Activated CD4-positive, CD25-positive, alpha-beta regulatory T cell treated with anti-CD3 and anti-CD28 coated beads, Interleukin-2, amount 50 U/mL, for 16 hours (primary cell): Measurements from ENCODE around the gene MKS1.
A peak's percentile ranks its signal among the peaks of the same experiment; 100 is the strongest.

Source experiments
- DNase-seq: peaks from one replicate; pipeline ENCODE4 v3.0.0-alpha.2; 2020; ENCODE audit warnings: low read depth, low spot score

Gene MKS1

GRCh38 chr17:58219007-58219788, at the start of gene MKS1:
MKS1 (minus strand) TSS chr17:58219255; CDS start chr17:58219230, 25 bp downstream.
- DNase-seq, result peak; percentile 88

- DNase-seq, result no peak
Measured at GRCh38 chr17:58268326-58268725, 49.3 kb upstream of the MKS1 start.

DNA sequence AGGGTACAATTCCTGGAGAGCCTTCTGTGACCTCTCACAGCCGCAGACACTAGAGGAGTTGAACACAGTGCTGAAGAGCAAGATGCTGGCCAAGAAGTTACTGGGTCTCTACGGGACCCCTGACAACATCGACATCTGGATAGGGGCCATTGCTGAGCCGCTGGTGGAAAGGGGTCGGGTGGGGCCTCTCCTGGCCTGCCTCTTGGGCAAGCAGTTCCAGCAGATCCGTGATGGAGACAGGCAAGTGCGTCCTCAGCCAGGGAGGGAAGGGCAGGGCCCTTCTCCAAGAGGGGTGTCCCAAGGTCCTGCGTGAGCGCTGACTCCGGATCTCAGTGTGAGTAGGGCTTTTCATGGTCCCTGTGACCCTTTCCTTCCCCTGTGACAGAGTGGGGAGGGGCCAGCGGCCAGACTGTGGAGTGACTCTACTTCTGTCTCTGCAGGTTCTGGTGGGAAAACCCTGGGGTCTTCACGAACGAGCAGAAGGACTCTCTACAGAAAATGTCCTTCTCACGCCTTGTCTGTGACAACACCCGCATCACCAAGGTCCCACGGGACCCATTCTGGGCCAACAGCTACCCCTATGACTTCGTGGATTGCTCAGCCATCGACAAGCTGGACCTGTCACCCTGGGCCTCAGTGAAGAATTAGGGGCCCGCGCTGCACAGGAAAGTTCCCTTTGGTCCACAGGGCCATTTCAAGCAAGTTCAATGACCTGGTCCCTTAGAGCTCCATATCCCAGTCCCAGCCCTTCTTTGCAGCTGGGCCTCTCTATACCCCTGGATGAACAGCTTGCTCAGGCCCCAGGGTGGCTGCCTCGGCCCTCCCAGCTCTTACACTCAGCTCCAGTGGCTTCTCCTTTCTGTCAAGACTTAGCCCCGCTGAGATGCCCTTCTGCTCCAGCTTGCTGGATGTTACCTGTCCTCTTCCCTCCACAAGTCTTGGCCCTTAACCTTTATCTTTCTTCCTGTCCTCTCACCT, 48.6 kb upstream of the MKS1 start:
- DNase-seq, result no peak

GRCh38 chr17:58265902-58266875, 47.1 kb upstream of the MKS1 start:
- DNase-seq, result no peak

DNA sequence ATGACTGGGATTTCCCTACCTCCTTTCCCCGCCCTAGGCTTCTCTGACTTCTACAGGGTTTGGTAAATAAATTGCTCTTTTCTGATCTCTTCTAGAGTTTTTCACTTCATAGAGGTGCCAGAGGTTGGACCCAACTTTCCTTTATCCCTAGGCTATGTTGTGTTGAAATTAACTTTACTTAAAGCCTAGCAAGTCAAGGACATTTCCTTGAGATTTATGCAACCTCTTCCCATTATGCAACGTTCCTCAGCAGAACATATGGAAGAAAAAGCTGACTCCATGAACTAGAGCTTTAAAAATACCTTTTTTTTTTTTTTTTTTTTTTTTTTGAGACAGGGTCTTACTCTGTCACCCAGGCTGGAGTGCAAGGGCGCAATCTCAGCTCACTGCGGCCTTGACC, 46.2 kb upstream of the MKS1 start:
- DNase-seq, result no peak

DNA sequence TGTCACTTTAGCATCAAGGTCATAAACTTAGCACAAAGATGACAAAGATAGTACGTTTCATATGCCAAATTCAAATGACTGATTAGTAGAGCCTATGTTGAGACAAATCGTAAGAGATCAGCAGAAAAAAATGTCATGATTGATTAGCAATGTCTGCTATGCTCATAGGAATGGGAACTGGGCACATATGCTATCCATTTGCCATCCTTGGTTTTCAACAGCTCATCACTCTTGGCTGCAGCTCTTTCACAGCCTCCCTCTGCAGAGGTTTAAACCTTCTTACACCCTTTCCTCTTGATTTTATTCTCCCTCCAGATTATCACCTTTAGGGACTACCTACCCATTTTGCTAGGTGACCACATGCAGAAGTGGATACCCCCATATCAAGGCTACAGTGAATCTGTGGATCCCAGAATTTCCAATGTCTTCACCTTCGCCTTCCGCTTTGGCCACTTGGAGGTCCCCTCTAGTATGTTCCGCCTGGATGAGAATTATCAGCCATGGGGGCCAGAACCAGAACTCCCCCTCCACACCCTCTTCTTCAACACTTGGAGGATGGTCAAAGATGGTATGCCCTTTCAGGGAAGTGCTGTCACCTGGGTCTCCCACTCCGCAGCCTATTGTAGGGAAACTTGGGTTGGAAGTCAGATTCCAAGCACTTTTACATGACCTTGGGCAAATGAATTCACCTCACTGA, 45.5 kb upstream of the MKS1 start:
- no peak for DNase-seq

GRCh38 chr17:58263773-58264172, 44.7 kb upstream of the MKS1 start:
- DNase-seq, result no peak

DNA sequence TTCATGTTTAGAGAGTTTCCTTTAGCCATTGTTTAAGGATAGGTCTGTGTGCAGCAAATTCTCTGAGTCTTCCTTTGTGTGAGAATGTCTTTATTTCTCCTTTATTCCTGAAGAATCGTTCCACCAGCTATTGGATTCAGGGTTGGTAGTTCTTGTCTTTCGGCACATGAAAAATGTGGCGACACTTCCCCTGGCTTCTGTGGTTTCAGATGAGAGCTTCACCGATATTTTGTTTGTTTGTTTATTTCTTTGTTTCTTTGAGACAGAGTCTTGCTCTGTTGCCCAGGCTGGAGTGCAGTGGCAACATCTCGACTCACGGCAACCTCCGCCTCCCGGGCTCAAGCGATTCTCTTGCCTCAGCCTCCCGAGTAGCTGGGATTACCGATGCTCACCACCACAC, 43.1 kb upstream of the MKS1 start:
- no peak for DNase-seq

- DNase-seq, result no peak
Measured at GRCh38 chr17:58254803-58255202, 35.7 kb upstream of the MKS1 start.

DNA sequence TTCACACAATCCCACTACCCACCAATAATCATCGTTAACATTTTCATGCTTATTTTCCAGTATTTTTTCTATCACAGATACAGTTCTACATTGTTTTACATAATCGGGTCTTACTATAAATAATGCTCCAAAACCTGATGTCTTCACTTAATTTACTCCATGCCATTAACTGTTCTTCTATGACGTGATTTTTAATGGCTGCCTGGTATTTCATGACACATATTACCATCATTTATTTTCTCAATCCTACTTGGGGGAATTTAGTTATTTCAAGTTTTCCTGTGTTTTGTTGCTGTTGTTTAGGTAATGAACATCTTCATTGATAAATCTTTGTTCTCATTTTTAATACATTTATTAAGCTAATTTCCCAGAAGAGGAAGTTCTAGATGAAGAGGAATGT, 34.0 kb upstream of the MKS1 start:
- no peak for DNase-seq

DNA sequence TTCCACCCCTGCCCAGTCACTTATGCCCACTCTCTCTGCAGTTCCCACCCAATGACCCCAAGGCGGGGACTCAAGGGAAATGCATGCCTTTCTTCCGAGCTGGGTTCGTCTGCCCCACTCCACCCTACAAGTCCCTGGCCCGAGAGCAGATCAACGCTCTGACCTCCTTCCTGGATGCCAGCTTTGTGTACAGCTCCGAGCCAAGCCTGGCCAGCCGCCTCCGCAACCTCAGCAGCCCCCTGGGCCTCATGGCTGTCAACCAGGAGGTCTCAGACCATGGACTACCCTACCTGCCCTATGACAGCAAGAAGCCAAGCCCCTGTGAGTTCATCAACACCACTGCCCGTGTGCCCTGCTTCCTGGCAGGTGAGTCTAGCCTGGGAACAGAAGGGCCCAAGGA, 33.1 kb upstream of the MKS1 start:
- DNase-seq, result no peak

GRCh38 chr17:58250344-58251011, 31.4 kb upstream of the MKS1 start:
- DNase-seq, result no peak

DNA sequence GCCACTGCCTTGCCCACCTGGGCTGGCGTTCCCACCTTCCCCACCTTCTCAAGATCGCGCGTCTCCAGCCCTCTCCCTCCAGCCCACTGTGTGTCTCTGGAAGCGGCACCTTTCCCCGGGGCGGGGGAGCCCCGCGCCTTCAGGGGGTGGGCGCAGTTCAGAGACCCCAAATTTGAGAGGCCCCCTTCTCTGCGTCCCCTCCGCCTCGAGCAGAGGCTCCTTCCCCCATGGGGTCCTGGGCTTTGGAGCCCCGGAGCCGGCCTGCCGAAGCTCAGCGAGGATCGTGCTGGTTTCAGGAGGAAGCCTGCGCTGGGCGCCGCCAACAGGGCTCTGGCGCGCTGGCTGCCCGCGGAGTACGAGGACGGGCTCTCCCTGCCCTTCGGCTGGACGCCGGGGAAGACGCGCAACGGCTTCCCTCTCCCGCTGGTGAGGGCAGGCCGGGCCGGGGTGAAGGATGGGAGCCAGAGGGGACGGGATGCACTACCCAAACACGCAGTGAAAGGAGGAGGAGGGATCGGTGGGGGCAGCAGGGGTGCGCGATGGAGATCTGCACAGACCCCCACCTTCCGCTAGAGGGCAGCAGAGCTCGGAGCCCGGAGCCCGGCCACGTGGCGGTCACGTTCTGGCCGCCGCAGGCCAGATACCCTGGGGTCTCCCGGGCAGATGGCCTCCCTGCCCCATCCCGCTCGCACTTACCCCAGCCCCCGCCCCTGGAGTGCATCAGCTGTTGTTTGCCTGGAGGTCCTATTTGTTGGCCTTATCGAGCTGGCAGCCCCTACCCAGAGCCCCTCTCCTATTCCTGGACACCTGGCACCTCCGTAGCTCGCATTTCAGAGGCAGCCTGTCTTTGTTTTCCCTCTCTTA, 30.4 kb upstream of the MKS1 start:
- peak; percentile 56 for DNase-seq

DNA sequence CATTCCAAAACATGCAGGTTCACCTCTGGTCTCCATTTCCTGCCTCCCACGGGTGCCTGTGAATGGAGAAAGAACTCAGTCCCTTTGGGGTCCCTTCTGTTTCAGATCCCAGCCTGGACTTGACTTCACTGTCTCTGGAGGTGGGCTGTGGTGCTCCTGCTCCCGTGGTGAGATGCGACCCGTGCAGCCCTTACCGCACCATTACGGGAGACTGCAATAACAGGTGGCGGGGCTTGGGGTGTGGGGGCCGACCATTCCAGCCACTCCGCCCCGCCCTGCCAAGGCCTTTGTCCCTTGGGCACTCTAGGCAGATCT, 29.9 kb upstream of the MKS1 start:
- DNase-seq, result no peak

DNA sequence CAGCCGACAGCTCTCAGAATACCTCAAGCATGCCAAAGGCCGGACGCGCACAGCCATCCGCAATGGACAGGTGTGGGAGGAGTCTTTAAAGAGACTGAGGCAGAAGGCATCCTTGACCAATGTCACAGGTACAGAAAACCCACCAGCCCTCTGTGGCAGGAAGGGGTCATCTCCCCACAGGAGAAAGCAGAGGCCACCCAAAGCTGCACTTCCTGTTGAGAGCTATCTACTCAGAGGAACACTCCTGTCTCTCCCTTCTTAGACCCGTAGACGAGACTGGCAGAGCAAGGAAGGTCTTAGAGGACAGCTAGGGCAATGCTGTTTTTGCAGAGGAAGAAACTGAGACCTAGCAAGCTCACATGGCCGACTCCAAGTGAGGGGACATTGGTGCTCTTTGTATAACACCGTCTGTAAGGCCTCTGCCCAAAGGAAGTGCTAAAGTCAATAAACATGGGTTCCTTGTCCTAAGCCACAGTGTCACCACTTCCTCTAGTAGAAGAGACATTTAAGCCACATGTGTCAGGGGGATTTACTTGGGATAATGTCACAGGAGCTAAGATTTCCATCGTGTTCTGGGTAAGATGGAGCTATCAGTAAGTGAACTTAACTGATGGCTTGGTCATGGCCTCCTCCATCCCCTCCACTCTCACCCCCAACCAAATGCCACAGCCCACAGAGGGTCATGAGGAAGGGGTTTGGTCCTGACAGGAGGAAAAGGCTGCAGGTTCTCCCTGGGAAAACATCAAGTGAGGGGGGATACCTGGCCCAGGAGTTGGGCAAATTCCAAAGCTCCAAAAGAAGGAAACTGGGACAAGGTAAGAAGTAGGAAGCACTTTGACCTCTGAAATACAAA, 28.7 kb upstream of the MKS1 start:
- no peak for DNase-seq

DNA sequence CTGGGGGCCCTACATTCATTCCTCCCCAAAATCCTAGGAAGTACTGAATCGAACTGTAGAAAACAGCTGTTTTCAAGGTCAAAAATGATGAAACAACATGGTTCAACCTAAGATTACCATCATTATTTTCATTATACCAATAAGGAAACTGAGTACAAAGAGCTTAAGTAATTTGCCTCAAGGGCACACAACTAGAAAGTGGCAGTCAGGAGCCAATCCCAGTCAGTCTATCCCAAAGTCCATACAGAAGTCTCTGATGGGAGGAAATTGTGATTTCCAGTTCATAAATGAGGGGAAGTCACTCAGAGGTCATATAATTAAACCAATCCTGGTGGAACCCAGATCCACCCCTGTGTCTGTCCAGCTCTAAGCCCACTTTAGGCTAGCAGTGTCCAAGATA, 27.7 kb upstream of the MKS1 start:
- no peak for DNase-seq

- no peak for DNase-seq
Measured at GRCh38 chr17:58246104-58246740, 27.2 kb upstream of the MKS1 start.
